ENCODE results near the gene EHD2. TPM values are rescaled to one million over a fixed set of nuclear protein-coding genes. Genes with fewer than 3 reads are reported as not detected.

Gene EHD2
- total and polyA plus RNA-seq, 2 of the 4 experiments (the other 2 are of a cell fraction), result 35.3 to 181 TPM

- ATAC-seq (ENCODE audit: low read depth) (no peak), DNase-seq (no peak)
- intact Hi-C loops (cut with micrococcal nuclease) (no loop called here), in situ Hi-C loops (cut with MboI; ENCODE audit: low sequenced_read_pairs) (no loop called here), dilution Hi-C loops (cut with HindIII; ENCODE audit: low sequenced_read_pairs, unreplicated experiment) (no loop called here)
- H2AFZ ChIP-seq (replicated peaks; ENCODE audit: low read length, poor library complexity), result no peak overlapping the region
- 74% methylated on average over 12 of the region's 18 CpGs; no CpG with 5 or more reads in 1 of the 2 experiments for WGBS, 2 experiments (ENCODE audit: extremely low coverage in 2 of 2, insufficient read length in 1 of 2)
- no TSS peak for BruUV-seq (replicated peaks)
- no peak overlapping the region for H3K27ac ChIP-seq (ENCODE audit: insufficient read depth, low read length)
- POLR2A ChIA-PET (ENCODE audit: unreplicated experiment), result no interaction called here
- H2BK5ac ChIP-seq (ENCODE audit: low read depth, low read length, poor library complexity, severe bottlenecking), result no peak overlapping the region
- H3K14ac ChIP-seq (replicated peaks; ENCODE audit: low read depth, low read length), result no peak overlapping the region
- H3K4ac ChIP-seq (ENCODE audit: low read depth, low read length), result no peak overlapping the region
- H4K91ac ChIP-seq (ENCODE audit: insufficient read depth, low read depth, low read length), result no peak overlapping the region
- H4K20me1 ChIP-seq (ENCODE audit: insufficient read depth, low read length), result no peaks in the 10 kb centered on the region
- no peak overlapping the region for H2AK5ac ChIP-seq (ENCODE audit: low read depth, low read length)
- H2BK15ac ChIP-seq (ENCODE audit: low read depth, low read length), result no peak overlapping the region
- H2BK120ac ChIP-seq (ENCODE audit: low read depth, low read length), result no peak overlapping the region
- H3K36me3 ChIP-seq (ENCODE audit: control insufficient read depth, insufficient read depth, low read length), result peaks cover 17% of the 10 kb centered on the region
- no peak overlapping the region for H2BK20ac ChIP-seq (ENCODE audit: low read depth, low read length)
- no peaks in the 10 kb centered on the region for H3K9me3 ChIP-seq (ENCODE audit: control insufficient read depth, insufficient read depth, low read length)
- H3K23ac ChIP-seq (ENCODE audit: low read depth, low read length), result no peak overlapping the region
- H3K4me2 ChIP-seq (ENCODE audit: low read depth, low read length), result no peak overlapping the region
- TF ChIP-seq USF2 (IDR thresholded peaks at IDR 0.05; ENCODE audit: low read depth, low read length), result no peak
- TF ChIP-seq NFE2L2 (IDR thresholded peaks at IDR 0.05; ENCODE audit: low read depth, low read length), result no peak
- no peak for TF ChIP-seq RAD21 (IDR thresholded peaks at IDR 0.05; ENCODE audit: low read length)
- TF ChIP-seq RCOR1 (IDR thresholded peaks at IDR 0.05; ENCODE audit: insufficient replicate concordance, low read length), result no peak
- no peak for TF ChIP-seq FOS (IDR thresholded peaks at IDR 0.05; ENCODE audit: low read depth, low read length)
- TF ChIP-seq, protein P1, sequence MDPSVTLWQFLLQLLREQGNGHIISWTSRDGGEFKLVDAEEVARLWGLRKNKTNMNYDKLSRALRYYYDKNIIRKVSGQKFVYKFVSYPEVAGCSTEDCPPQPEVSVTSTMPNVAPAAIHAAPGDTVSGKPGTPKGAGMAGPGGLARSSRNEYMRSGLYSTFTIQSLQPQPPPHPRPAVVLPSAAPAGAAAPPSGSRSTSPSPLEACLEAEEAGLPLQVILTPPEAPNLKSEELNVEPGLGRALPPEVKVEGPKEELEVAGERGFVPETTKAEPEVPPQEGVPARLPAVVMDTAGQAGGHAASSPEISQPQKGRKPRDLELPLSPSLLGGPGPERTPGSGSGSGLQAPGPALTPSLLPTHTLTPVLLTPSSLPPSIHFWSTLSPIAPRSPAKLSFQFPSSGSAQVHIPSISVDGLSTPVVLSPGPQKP (IDR thresholded peaks at IDR 0.05; ENCODE audit: borderline replicate concordance, low read depth, low read length), result no peak
- no peak for TF ChIP-seq POLR2A (IDR thresholded peaks at IDR 0.05; ENCODE audit: low read depth, low read length)
- no peak for TF ChIP-seq CHD1 (IDR thresholded peaks at IDR 0.05; ENCODE audit: low read depth, low read length)
- TF ChIP-seq CEBPB (IDR thresholded peaks at IDR 0.05; ENCODE audit: low read depth, low read length), result no peak
- no peak for TF ChIP-seq MAZ (IDR thresholded peaks at IDR 0.05; ENCODE audit: borderline replicate concordance, low read depth, low read length)
- no peak for TF ChIP-seq MAFK (IDR thresholded peaks at IDR 0.05; ENCODE audit: low read depth, low read length)
- no peak for TF ChIP-seq RFX5 (IDR thresholded peaks at IDR 0.05; ENCODE audit: low read depth, low read length)
- TF ChIP-seq SMC3 (IDR thresholded peaks at IDR 0.05; ENCODE audit: low read depth, low read length), result no peak
- TF ChIP-seq CTCF (conservative IDR thresholded peaks at IDR 0.05; ENCODE audit: low read depth, low read length), result no peak
- H3K4me1 ChIP-seq (ENCODE audit: control insufficient read depth, insufficient read depth, low read length), result no peaks in the 10 kb centered on the region
- CTCF ChIA-PET, result no interaction called here
- H3K18ac ChIP-seq (ENCODE audit: low read depth, low read length), result no peak overlapping the region
- peaks cover 2% of the 10 kb centered on the region; the same call in 1 of the 2 replicates for H3K27me3 ChIP-seq (ENCODE audit: control insufficient read depth, insufficient read depth, low read length)
- no peak overlapping the region for H3K4me3 ChIP-seq (ENCODE audit: insufficient read depth, low read depth, low read length)
- no peaks in the 10 kb centered on the region for H3K9me1 ChIP-seq (ENCODE audit: insufficient read depth, low read length)
- H4K5ac ChIP-seq (ENCODE audit: low read depth, low read length), result no peak overlapping the region
- no peak overlapping the region for H3K9ac ChIP-seq (ENCODE audit: low read depth, low read length)
- H3K79me1 ChIP-seq (ENCODE audit: low read depth in 1 of 2, low read length in 2 of 2), result no peaks in the 10 kb centered on the region; a peak in 1 of 4 replicates
- no peak overlapping the region for H3K56ac ChIP-seq (ENCODE audit: extremely low read depth, insufficient read depth, low read length)
- H2AK9ac ChIP-seq (replicated peaks; ENCODE audit: low read depth, low read length, poor library complexity), result no peak overlapping the region
- no peak overlapping the region for H4K8ac ChIP-seq (ENCODE audit: low read depth in 2 of 2, low read length in 2 of 2)
These were observed 49.5 kb downstream of the EHD2 start for GRCh38 chr19:47762615-47763308.

Data from IMR-90 (cell line).